ENCODE measurements around the gene ESYT2. TPM values are rescaled to one million over a fixed set of nuclear protein-coding genes. Genes with fewer than 3 reads are reported as not detected.
"Not testable (repeated sequence)": the region's sequence is repeated elsewhere in the genome, so short reads cannot be mapped to it uniquely, and the experiment has no call there.

ESYT2 gene
- total and polyA plus RNA-seq, 4 donors, result 30.6 to 172 (median 108) TPM

DNA sequence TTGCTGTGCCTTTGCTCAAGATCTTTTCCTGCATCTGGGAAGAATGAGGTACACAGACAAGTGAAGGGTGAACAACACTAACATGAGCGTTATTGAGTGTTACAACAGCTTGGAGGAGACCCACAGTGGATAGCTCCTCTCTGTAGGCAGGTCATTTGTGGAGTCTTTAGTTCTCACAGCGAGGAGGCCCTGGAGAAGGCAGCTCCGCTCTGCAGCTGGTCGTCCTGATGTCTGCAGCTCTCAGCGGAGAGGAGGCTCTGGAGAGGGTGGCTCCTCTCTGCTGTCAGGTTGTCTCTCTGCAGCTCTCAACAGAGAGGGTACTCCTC, 20.1 kb upstream of the ESYT2 start:
- Histone ChIP-seq H3K9me3 (ENCODE audit: control insufficient read depth, low read length) (no peaks in the 10 kb centered on the region), H3K36me3 (ENCODE audit: control insufficient read depth in 1 of 2, insufficient read depth in 2 of 2, low read length in 1 of 2) (no peaks in the 10 kb centered on the region), H3K27ac (ENCODE audit: low read depth in 1 of 2, low read length in 2 of 2) (no peak overlapping the region), H3K27me3 (ENCODE audit: control insufficient read depth in 1 of 2, insufficient read depth in 2 of 2, low read length in 1 of 2) (no peaks in the 10 kb centered on the region), H3K4me1 (ENCODE audit: control insufficient read depth in 1 of 2, insufficient read depth in 2 of 2, low read length in 2 of 2) (no peaks in the 10 kb centered on the region), H3K4me3 (ENCODE audit: low read length in 2 of 2) (no peak overlapping the region)
- 90 to 93% methylated on average over 5 of the region's 5 CpGs for WGBS, 2 donors
- no peak for DNase-seq
- intact Hi-C loops (cut with DNase I), result no loop called here
- ATAC-seq (ENCODE audit: low FRiP score), result no peak

DNA sequence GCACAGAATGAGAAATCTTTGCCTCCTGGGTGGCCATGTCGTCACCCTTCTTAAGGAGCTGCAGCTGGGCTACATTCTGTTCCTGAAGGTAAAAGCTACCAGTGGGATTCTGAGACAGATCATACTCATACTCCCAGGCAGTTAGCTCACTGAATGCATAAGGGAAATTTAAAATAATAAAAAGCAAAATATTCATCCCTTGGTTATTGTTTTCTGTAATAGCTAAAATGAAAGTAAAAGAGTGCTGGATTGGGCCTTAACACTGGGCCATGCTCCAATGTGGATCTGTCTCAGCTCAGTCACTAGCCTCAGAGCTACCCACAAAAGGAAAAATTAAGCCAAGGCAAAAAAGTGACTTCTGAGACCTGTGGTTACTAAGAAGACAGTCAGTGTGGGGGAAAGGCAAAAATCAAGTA, 18.1 kb upstream of the ESYT2 start:
- H3K9me3 ChIP-seq (ENCODE audit: control insufficient read depth, low read length), result no peaks in the 10 kb centered on the region
- H3K4me3 ChIP-seq (ENCODE audit: low read length in 2 of 2), result peak overlapping the region in 1 of 2 donors; percentile 24
- 54 to 65% methylated on average over 1 of the region's 1 CpG for WGBS, 2 donors
- no peak overlapping the region for H3K27ac ChIP-seq (ENCODE audit: low read depth in 1 of 2, low read length in 2 of 2)
- no peaks in the 10 kb centered on the region for H3K27me3 ChIP-seq (ENCODE audit: control insufficient read depth in 1 of 2, insufficient read depth in 2 of 2, low read length in 1 of 2)
- H3K36me3 ChIP-seq (ENCODE audit: control insufficient read depth in 1 of 2, insufficient read depth in 2 of 2, low read length in 1 of 2), result no peaks in the 10 kb centered on the region
- no peak for DNase-seq
- intact Hi-C loops (cut with DNase I), result no loop called here
- no peak for ATAC-seq (ENCODE audit: low FRiP score)
- no peaks in the 10 kb centered on the region for H3K4me1 ChIP-seq (ENCODE audit: control insufficient read depth in 1 of 2, insufficient read depth in 2 of 2, low read length in 2 of 2)

DNA sequence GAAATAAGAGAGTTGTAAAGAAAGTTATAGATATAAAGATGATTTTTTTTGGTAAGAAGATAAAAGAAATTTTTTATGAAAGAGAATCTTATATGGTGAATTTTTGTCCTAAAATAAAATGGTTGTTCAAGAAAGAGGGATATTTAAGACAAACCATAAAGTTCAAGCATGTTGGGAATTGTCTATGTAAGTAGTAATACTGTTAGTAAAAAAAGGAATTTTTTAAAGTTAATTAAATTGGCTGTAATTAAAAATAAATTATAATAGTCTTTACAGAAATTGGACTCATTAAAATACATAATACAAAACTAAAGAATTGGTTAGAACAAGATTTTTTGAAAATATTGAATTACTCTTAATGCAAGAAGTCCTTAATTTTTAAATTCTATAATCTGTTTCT, 17.0 kb upstream of the ESYT2 start:
- Histone ChIP-seq H3K4me3 (ENCODE audit: low read length in 2 of 2) (no peak overlapping the region), H3K36me3 (ENCODE audit: control insufficient read depth in 1 of 2, insufficient read depth in 2 of 2, low read length in 1 of 2) (no peaks in the 10 kb centered on the region), H3K27me3 (ENCODE audit: control insufficient read depth in 1 of 2, insufficient read depth in 2 of 2, low read length in 1 of 2) (no peaks in the 10 kb centered on the region), H3K4me1 (ENCODE audit: control insufficient read depth in 1 of 2, insufficient read depth in 2 of 2, low read length in 2 of 2) (no peaks in the 10 kb centered on the region), H3K27ac (ENCODE audit: low read depth in 1 of 2, low read length in 2 of 2) (no peak overlapping the region), H3K9me3 (ENCODE audit: control insufficient read depth, low read length) (no peaks in the 10 kb centered on the region)
- intact Hi-C loops (cut with DNase I), result no loop called here
- DNase-seq (no peak), ATAC-seq (ENCODE audit: low FRiP score) (no peak)

- Histone ChIP-seq H3K9me3 (ENCODE audit: control insufficient read depth, low read length) (no peaks in the 10 kb centered on the region), H3K27ac (ENCODE audit: low read depth in 1 of 2, low read length in 2 of 2) (no peak overlapping the region), H3K4me1 (ENCODE audit: control insufficient read depth in 1 of 2, insufficient read depth in 2 of 2, low read length in 2 of 2) (no peaks in the 10 kb centered on the region), H3K4me3 (ENCODE audit: low read length in 2 of 2) (no peak overlapping the region), H3K27me3 (ENCODE audit: control insufficient read depth in 1 of 2, insufficient read depth in 2 of 2, low read length in 1 of 2) (no peaks in the 10 kb centered on the region), H3K36me3 (ENCODE audit: control insufficient read depth in 1 of 2, insufficient read depth in 2 of 2, low read length in 1 of 2) (no peaks in the 10 kb centered on the region)
- WGBS, 2 donors, result 44 to 48% methylated on average over 4 of the region's 4 CpGs
- ATAC-seq (ENCODE audit: low FRiP score), result no peak
- intact Hi-C loops (cut with DNase I), result no loop called here
- DNase-seq, result no peak
Observed at GRCh38 chr7:158843771-158844170, 14.5 kb upstream of the ESYT2 start.

- WGBS, 2 donors, result 88 to 91% methylated on average over 4 of the region's 4 CpGs
- H3K27me3 ChIP-seq (ENCODE audit: control insufficient read depth in 1 of 2, insufficient read depth in 2 of 2, low read length in 1 of 2), result no peaks in the 10 kb centered on the region
- H3K36me3 ChIP-seq (ENCODE audit: control insufficient read depth in 1 of 2, insufficient read depth in 2 of 2, low read length in 1 of 2), result no peaks in the 10 kb centered on the region
- intact Hi-C loops (cut with DNase I), result no loop called here
- DNase-seq (no peak), ATAC-seq (ENCODE audit: low FRiP score) (no peak)
- H3K4me1 ChIP-seq (ENCODE audit: control insufficient read depth in 1 of 2, insufficient read depth in 2 of 2, low read length in 2 of 2), result no peaks in the 10 kb centered on the region
- H3K27ac ChIP-seq (ENCODE audit: low read depth in 1 of 2, low read length in 2 of 2), result no peak overlapping the region
- H3K9me3 ChIP-seq (ENCODE audit: control insufficient read depth, low read length), result no peaks in the 10 kb centered on the region
- no peak overlapping the region for H3K4me3 ChIP-seq (ENCODE audit: low read length in 2 of 2)
Observed at GRCh38 chr7:158842486-158842885, 13.2 kb upstream of the ESYT2 start.

GRCh38 chr7:158840604-158841003, 11.3 kb upstream of the ESYT2 start:
- Histone ChIP-seq H3K27ac (ENCODE audit: low read depth in 1 of 2, low read length in 2 of 2) (no peak overlapping the region), H3K36me3 (ENCODE audit: control insufficient read depth in 1 of 2, insufficient read depth in 2 of 2, low read length in 1 of 2) (no peaks in the 10 kb centered on the region), H3K4me1 (ENCODE audit: control insufficient read depth in 1 of 2, insufficient read depth in 2 of 2, low read length in 2 of 2) (no peaks in the 10 kb centered on the region), H3K4me3 (ENCODE audit: low read length in 2 of 2) (no peak overlapping the region), H3K27me3 (ENCODE audit: control insufficient read depth in 1 of 2, insufficient read depth in 2 of 2, low read length in 1 of 2) (no peaks in the 10 kb centered on the region), H3K9me3 (ENCODE audit: control insufficient read depth, low read length) (no peaks in the 10 kb centered on the region)
- DNase-seq (no peak), ATAC-seq (ENCODE audit: low FRiP score) (no peak)
- intact Hi-C loops (cut with DNase I), result no loop called here
- WGBS, 2 donors, result 77 to 78% methylated on average over 8 of the region's 8 CpGs

DNA sequence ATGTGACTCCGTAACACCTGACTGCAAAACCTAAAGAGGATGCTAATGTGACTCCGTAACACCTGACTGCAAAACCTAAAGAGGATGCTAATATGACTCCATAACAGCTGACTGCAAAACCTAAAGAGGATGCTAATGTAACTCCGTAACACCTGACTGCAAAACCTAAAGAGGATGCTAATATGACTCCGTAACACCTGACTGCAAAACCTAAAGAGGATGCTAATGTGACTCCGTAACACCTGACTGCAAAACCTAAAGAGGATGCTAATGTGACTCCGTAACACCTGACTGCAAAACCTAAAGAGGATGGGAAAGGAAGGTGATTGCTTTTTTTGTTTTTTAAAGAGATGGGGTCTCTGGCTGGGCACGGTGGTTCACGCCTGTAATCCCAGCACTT, 9.9 kb upstream of the ESYT2 start:
- intact Hi-C loops (cut with DNase I); H3K27ac ChIP-seq (ENCODE audit: low read depth in 1 of 2, low read length in 2 of 2); H3K36me3 ChIP-seq (ENCODE audit: control insufficient read depth in 1 of 2, insufficient read depth in 2 of 2, low read length in 1 of 2); H3K27me3 ChIP-seq (ENCODE audit: control insufficient read depth in 1 of 2, insufficient read depth in 2 of 2, low read length in 1 of 2); H3K4me1 ChIP-seq (ENCODE audit: control insufficient read depth in 1 of 2, insufficient read depth in 2 of 2, low read length in 2 of 2); ATAC-seq (ENCODE audit: low FRiP score); DNase-seq; H3K4me3 ChIP-seq (ENCODE audit: low read length in 2 of 2); H3K9me3 ChIP-seq (ENCODE audit: control insufficient read depth, low read length): not testable (repeated sequence)
- WGBS, 2 donors, result 63 to 77% methylated on average over 7 to 8 of the region's 8 CpGs

GRCh38 chr7:158837790-158838637, 8.7 kb upstream of the ESYT2 start:
- no peaks in the 10 kb centered on the region for H3K9me3 ChIP-seq (ENCODE audit: control insufficient read depth, low read length)
- DNase-seq (no peak), ATAC-seq (ENCODE audit: low FRiP score) (no peak)
- no peak overlapping the region for H3K4me3 ChIP-seq (ENCODE audit: low read length in 2 of 2)
- no peaks in the 10 kb centered on the region for H3K4me1 ChIP-seq (ENCODE audit: control insufficient read depth in 1 of 2, insufficient read depth in 2 of 2, low read length in 2 of 2)
- WGBS, 2 donors, result 85 to 89% methylated on average over 8 of the region's 8 CpGs
- H3K27me3 ChIP-seq (ENCODE audit: control insufficient read depth in 1 of 2, insufficient read depth in 2 of 2, low read length in 1 of 2), result no peaks in the 10 kb centered on the region
- H3K36me3 ChIP-seq (ENCODE audit: control insufficient read depth in 1 of 2, insufficient read depth in 2 of 2, low read length in 1 of 2), result no peaks in the 10 kb centered on the region
- intact Hi-C loops (cut with DNase I), result no loop called here
- H3K27ac ChIP-seq (ENCODE audit: low read depth in 1 of 2, low read length in 2 of 2), result no peak overlapping the region

DNA sequence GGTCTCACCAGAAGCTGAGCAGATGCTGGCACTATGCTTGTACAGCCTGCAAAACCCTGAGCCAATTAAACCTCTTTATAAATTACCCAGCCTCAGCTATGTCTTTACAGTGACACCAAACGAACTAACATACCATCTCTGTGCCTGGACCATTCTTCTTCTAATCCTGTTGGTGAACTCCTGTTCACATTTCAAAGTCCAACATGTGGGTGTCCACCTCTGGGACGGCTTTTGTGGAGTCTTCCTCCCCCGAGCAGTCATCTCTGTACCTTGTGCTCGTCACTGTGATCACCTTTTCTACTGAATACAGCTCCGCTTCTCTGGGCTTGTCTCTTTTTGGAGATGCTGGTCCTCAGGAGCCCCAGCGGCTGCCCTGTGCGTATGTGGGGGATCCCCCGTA, 7.4 kb upstream of the ESYT2 start:
- Histone ChIP-seq H3K9me3 (ENCODE audit: control insufficient read depth, low read length) (no peaks in the 10 kb centered on the region), H3K4me3 (ENCODE audit: low read length in 2 of 2) (no peak overlapping the region), H3K4me1 (ENCODE audit: control insufficient read depth in 1 of 2, insufficient read depth in 2 of 2, low read length in 2 of 2) (no peaks in the 10 kb centered on the region), H3K27me3 (ENCODE audit: control insufficient read depth in 1 of 2, insufficient read depth in 2 of 2, low read length in 1 of 2) (no peaks in the 10 kb centered on the region), H3K36me3 (ENCODE audit: control insufficient read depth in 1 of 2, insufficient read depth in 2 of 2, low read length in 1 of 2) (no peaks in the 10 kb centered on the region), H3K27ac (ENCODE audit: low read depth in 1 of 2, low read length in 2 of 2) (no peak overlapping the region)
- intact Hi-C loops (cut with DNase I), result no loop called here
- no peak for ATAC-seq (ENCODE audit: low FRiP score)
- 89 to 96% methylated on average over 8 of the region's 8 CpGs for WGBS, 2 donors
- DNase-seq, result no peak

Measured in aorta (tissue), 5 donors.